A549 (cell line): ENCODE data around the gene KRT81. TPM values are rescaled to one million over a fixed set of nuclear protein-coding genes. Genes with fewer than 3 reads are reported as not detected.
A peak's percentile ranks its signal among the peaks of the same experiment; 100 is the strongest.

ENCODE experiments used
- ATAC-seq, 2 experiments: fragments of 200-7000 bp in 1 of 2; fragments of >200 bp in 1 of 2; cut with Nextera tagmentation in 1 of 2; cut with Tn5 transposase in 1 of 2; 3 replicates each; pipeline versions ENCODE4 v1.8.0 to v1.9.1; 2018 to 2020; ENCODE audit warnings: mild to moderate bottlenecking in 1 of 2, moderate library complexity in 1 of 2
- CTCF ChIA-PET: fragments of 300-600 bp; sonication (Branson Sonifier 250); formaldehyde crosslinking; extraction: SDS; loops from one replicate; lab custom pipeline; 2021; ENCODE audit warnings: antibody characterized with exemption, inconsistent platforms; lab: Yijun Ruan, JAX
- POLR2A ChIA-PET: fragments of 350-600 bp; formaldehyde crosslinking; extraction: SDS; loops from one replicate; lab custom pipeline; 2021; ENCODE audit warnings: antibody characterized with exemption, inconsistent platforms; lab: Yijun Ruan, JAX
- DNase-seq, 2 experiments: peaks; one replicate each; pipeline versions ENCODE4 v3.0.0 to v3.0.0-alpha.2; 2011 to 2016; ENCODE audit warnings: low read depth in 1 of 2, low spot score in 1 of 2
- FAIRE-seq: peaks from 2 replicates; lab custom pipeline; 2011; peaks lifted over from hg19 to GRCh38; lab: Jason Lieb, UNC
- H3K27ac ChIP-seq, 2 experiments: fragments of >200 bp; sonication (Bioruptor Twin); formaldehyde crosslinking; 3 replicates each; pipeline ENCODE4 v1.5.1; 2016 to 2017
- H3K4me1 ChIP-seq: fragments of >200 bp; sonication (Bioruptor Twin); formaldehyde crosslinking; 3 replicates; pipeline ENCODE4 v1.6.1; 2016
- H3K4me2 ChIP-seq: fragments of >200 bp; sonication (Bioruptor Twin); formaldehyde crosslinking; 3 replicates; pipeline ENCODE4 v1.6.1; 2016
- H3K4me3 ChIP-seq: fragments of >200 bp; sonication (Bioruptor Twin); formaldehyde crosslinking; 3 replicates; pipeline ENCODE4 v1.5.1; 2016
- H3K9me3 ChIP-seq: fragments of >200 bp; sonication (Bioruptor Twin); formaldehyde crosslinking; 3 replicates; pipeline ENCODE4 v1.6.1; 2016
- CBX2 ChIP-seq: fragments of 200-600 bp; sonication (generic); IDR thresholded peaks from 2 replicates; pipeline ENCODE4 v1.6.1; 2016; ENCODE audit warnings: low read depth, mild to moderate bottlenecking, borderline replicate concordance
- CEBPB ChIP-seq, 2 experiments: fragments of >200 bp in 1 of 2; sonication (Bioruptor Twin) in 1 of 2; formaldehyde crosslinking in 1 of 2; IDR thresholded peaks; 2 replicates each; pipeline ENCODE4 v1.6.1; 2012 to 2016
- ESRRA ChIP-seq: fragments of 150-350 bp; IDR thresholded peaks from 2 replicates; pipeline ENCODE4 v1.6.1; 2014; ENCODE audit warnings: mild to moderate bottlenecking, low read length, borderline replicate concordance
- JUN ChIP-seq, 2 experiments: fragments of >200 bp; sonication (Bioruptor Twin); formaldehyde crosslinking; IDR thresholded peaks; 2 replicates in 1 of 2; 3 replicates in 1 of 2; pipeline ENCODE4 v1.6.1; 2016 to 2017
- JUNB ChIP-seq: fragments of >200 bp; sonication (Bioruptor Twin); formaldehyde crosslinking; IDR thresholded peaks from 2 replicates; pipeline ENCODE4 v1.6.1; 2016
- MAFK ChIP-seq: fragments of 450-650 bp; IDR thresholded peaks from 2 replicates; pipeline ENCODE4 v1.6.1; 2014; ENCODE audit not compliant: partially characterized antibody
- NPAS2 ChIP-seq: fragments of 250-450 bp; sonication (Bioruptor Pico); IDR thresholded peaks from 2 replicates; pipeline ENCODE4 v1.8.0; 2022; ENCODE audit warnings: mild to moderate bottlenecking, moderate library complexity, borderline replicate concordance
- POLR2AphosphoS2 ChIP-seq: conservative IDR thresholded peaks from 2 replicates; pipeline ENCODE4 v1.6.1; 2012; ENCODE audit warnings: low read length, improper control_type of control experiment, inconsistent platforms
- RNF2 ChIP-seq: fragments of 200-600 bp; sonication (generic); IDR thresholded peaks from 2 replicates; pipeline ENCODE4 v1.6.1; 2016; ENCODE audit warnings: low read depth, mild to moderate bottlenecking, antibody characterized with exemption, moderate library complexity, borderline replicate concordance
- SREBF2 ChIP-seq: fragments of 450-650 bp; IDR thresholded peaks from 2 replicates; pipeline ENCODE4 v1.6.1; 2014; ENCODE audit warnings: mild to moderate bottlenecking, moderate library complexity
- ZFP36 ChIP-seq: fragments of 450-650 bp; IDR thresholded peaks from 2 replicates; pipeline ENCODE4 v1.6.1; 2014; ENCODE audit warnings: borderline replicate concordance; ENCODE audit not compliant: partially characterized antibody
- ZSCAN20 ChIP-seq: fragments of 250-450 bp; sonication (Bioruptor Pico); IDR thresholded peaks from 2 replicates; pipeline ENCODE4 v1.8.0; 2022; ENCODE audit warnings: mild to moderate bottlenecking, moderate library complexity
- WGBS: methylation state at CpG from one replicate; pipeline ENCODE4 v1.1.6; 2017; ENCODE audit errors: missing lambda C conversion rate; 5-methylcytosine and 5-hydroxymethylcytosine counted together
- polyA plus RNA-seq, 4 experiments: library from polyadenylated mRNA; depleted of rRNA in 3 of 4; stranded (reverse); fragments of >200 nt; fragmentation: RNase III in 1 of 4; extraction: RNeasy Plus Mini Kit Qiagen cat#74134 plus additional on column Dnase treatment in 1 of 4; gene quantifications; 2 replicates in 3 of 4; 3 replicates in 1 of 4; pipeline ENCODE4 v1.2.3, GENCODE V29; 2011 to 2017
- TF ChIP-seq, protein P1 (sequence below): fragments of 200-600 bp; sonication (generic); IDR thresholded peaks from 2 replicates; pipeline ENCODE4 v1.6.1; 2016; ENCODE audit warnings: antibody characterized with exemption, mild to moderate bottlenecking, moderate library complexity
- TF ChIP-seq, protein P2 (sequence below): fragments of 150-350 bp; IDR thresholded peaks from 2 replicates; pipeline ENCODE4 v1.6.1; 2014; ENCODE audit warnings: low read depth, mild to moderate bottlenecking, low read length
- TF ChIP-seq, protein P3 (sequence below): fragments of 250-450 bp; sonication (Bioruptor Pico); IDR thresholded peaks from 2 replicates; pipeline ENCODE4 v1.5.0; 2021; ENCODE audit warnings: mild to moderate bottlenecking, moderate library complexity, borderline replicate concordance
- TF ChIP-seq, protein P4 (sequence below): fragments of 250-450 bp; sonication (Bioruptor Pico); IDR thresholded peaks from 2 replicates; pipeline ENCODE4 v1.5.0; 2020; ENCODE audit warnings: low read depth, mild to moderate bottlenecking, moderate library complexity

KRT81 gene
- polyA plus RNA-seq, 2 of the 4 experiments (the other 2 are of a cell fraction) = 1,799 to 3,643 TPM

DNA sequence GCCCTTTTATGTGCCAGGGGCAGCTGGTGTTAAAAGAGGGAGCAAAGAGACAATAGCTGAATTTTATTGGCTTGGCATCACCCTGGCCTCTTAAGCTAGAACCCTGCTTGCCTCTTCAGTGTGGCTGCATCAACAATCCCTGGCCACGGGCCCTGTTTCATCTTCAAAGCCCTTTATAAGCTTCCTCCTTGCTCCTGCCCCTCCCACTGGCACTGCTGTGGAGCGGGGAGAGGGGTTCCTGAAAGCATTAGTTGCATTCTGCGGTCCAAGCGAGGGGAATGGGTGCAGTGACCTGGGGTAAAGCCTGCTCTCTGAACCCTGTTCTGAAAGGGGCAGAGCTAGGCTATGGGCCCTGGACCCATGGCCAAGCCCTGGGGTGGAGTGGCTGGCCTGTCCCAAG, 30.1 kb upstream of the KRT81 start (continued):
- TF ChIP-seq, protein P1, sequence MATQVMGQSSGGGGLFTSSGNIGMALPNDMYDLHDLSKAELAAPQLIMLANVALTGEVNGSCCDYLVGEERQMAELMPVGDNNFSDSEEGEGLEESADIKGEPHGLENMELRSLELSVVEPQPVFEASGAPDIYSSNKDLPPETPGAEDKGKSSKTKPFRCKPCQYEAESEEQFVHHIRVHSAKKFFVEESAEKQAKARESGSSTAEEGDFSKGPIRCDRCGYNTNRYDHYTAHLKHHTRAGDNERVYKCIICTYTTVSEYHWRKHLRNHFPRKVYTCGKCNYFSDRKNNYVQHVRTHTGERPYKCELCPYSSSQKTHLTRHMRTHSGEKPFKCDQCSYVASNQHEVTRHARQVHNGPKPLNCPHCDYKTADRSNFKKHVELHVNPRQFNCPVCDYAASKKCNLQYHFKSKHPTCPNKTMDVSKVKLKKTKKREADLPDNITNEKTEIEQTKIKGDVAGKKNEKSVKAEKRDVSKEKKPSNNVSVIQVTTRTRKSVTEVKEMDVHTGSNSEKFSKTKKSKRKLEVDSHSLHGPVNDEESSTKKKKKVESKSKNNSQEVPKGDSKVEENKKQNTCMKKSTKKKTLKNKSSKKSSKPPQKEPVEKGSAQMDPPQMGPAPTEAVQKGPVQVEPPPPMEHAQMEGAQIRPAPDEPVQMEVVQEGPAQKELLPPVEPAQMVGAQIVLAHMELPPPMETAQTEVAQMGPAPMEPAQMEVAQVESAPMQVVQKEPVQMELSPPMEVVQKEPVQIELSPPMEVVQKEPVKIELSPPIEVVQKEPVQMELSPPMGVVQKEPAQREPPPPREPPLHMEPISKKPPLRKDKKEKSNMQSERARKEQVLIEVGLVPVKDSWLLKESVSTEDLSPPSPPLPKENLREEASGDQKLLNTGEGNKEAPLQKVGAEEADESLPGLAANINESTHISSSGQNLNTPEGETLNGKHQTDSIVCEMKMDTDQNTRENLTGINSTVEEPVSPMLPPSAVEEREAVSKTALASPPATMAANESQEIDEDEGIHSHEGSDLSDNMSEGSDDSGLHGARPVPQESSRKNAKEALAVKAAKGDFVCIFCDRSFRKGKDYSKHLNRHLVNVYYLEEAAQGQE = no peak
- TF ChIP-seq, protein P2, sequence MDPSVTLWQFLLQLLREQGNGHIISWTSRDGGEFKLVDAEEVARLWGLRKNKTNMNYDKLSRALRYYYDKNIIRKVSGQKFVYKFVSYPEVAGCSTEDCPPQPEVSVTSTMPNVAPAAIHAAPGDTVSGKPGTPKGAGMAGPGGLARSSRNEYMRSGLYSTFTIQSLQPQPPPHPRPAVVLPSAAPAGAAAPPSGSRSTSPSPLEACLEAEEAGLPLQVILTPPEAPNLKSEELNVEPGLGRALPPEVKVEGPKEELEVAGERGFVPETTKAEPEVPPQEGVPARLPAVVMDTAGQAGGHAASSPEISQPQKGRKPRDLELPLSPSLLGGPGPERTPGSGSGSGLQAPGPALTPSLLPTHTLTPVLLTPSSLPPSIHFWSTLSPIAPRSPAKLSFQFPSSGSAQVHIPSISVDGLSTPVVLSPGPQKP = no peak
- TF ChIP-seq CEBPB (IDR thresholded peaks at IDR 0.05) (no peak), NPAS2 (CRISPR knock-in tag) (no peak), CBX2 (no peak)
- TF ChIP-seq, all 56 proteins: peak for 0

DNA sequence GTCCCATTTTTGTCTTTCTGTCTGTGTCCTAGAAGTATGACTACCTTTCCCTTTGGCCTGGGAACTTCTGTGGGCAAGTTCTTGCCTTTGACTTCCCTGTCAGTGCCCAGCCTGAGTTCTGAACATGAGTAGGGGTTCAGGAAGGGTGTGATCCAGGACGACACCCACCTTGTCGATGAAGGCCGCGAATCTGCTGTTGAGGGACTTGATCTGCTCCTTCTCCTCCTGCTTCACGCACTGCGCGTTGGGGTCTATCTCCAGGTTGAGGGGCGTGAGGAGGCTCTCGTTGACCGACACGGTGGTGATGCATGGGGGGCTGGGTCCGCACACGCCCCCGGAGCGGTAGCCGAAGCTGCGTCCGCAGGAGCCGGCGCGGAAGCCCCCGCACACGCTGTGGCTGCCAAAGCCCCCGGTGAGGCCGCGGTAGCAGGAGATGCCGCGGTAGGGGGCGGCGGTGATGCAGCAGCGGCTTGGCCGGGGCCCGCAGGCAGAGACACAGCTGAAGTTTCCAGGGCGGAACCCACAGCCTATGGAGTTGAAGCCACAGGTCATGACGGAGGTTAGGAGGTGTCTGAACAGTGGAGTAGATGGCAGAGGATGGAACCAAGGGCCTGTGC, 29.6 kb upstream of the KRT81 start, which contains the start of gene KRT83:
Gene KRT83, minus strand, starts transcription at position 615 of the 617 bp plus-strand sequence. Its CDS starts 63 bp downstream, at position 552.
- 93% methylated on average over 34 of the region's 35 CpGs for WGBS
- Histone ChIP-seq H3K27ac (peak within 1 kb of the TSS; percentile 51 to 81; a peak in 4 of 6 replicates), H3K4me3 (no peak within 1 kb of the TSS), H3K4me2 (no peak within 1 kb of the TSS), H3K9me3 (no peaks in the 10 kb centered on the region), H3K4me1 (peaks cover 7% of the 10 kb centered on the region; the same call in 1 of the 3 replicates)
- no peak for FAIRE-seq
- DNase-seq = no peak
- no peak for ATAC-seq
- POLR2A ChIA-PET = no interaction called here
- TF ChIP-seq POLR2AphosphoS2 (no peak), CBX2 (no peak), RNF2 (no peak), SREBF2 (no peak), ZSCAN20 (CRISPR knock-in tag) (no peak), MAFK (no peak), JUNB (no peak), JUN (IDR thresholded peaks at IDR 0.05) (no peak), ZFP36 (no peak), ESRRA (no peak)
- TF ChIP-seq, protein P3, sequence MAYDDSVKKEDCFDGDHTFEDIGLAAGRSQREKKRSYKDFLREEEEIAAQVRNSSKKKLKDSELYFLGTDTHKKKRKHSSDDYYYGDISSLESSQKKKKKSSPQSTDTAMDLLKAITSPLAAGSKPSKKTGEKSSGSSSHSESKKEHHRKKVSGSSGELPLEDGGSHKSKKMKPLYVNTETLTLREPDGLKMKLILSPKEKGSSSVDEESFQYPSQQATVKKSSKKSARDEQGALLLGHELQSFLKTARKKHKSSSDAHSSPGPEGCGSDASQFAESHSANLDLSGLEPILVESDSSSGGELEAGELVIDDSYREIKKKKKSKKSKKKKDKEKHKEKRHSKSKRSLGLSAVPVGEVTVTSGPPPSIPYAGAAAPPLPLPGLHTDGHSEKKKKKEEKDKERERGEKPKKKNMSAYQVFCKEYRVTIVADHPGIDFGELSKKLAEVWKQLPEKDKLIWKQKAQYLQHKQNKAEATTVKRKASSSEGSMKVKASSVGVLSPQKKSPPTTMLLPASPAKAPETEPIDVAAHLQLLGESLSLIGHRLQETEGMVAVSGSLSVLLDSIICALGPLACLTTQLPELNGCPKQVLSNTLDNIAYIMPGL (CRISPR knock-in tag) = no peak
- TF ChIP-seq, protein P2 = no peak
- TF ChIP-seq, protein P4, sequence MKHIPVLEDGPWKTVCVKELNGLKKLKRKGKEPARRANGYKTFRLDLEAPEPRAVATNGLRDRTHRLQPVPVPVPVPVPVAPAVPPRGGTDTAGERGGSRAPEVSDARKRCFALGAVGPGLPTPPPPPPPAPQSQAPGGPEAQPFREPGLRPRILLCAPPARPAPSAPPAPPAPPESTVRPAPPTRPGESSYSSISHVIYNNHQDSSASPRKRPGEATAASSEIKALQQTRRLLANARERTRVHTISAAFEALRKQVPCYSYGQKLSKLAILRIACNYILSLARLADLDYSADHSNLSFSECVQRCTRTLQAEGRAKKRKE (CRISPR knock-in tag) = no peak
- CTCF ChIA-PET = interaction anchor here (0.8 to 15.7 kb wide), 9 partner anchors 11 to 564 kb away, joined by 3 to 387 read pairs (median 3); partner anchors contain the start of gene KRT86
